HL-60 (cell line): Measurements from ENCODE around the gene ZNF358.

ENCODE experiments used
- DNase-seq, 2 experiments: peaks; one replicate each; pipeline ENCODE4 v3.0.0-alpha.2; 2010 to 2020; ENCODE audit warnings: low read depth in 1 of 2, low spot score in 1 of 2
- H3K27ac ChIP-seq: fragments of 250-450 bp; sonication (Bioruptor Pico); replicated peaks from 2 replicates; pipeline ENCODE4 v1.5.1; 2020; ENCODE audit warnings: mild to moderate bottlenecking, moderate library complexity
- H3K27me3 ChIP-seq: fragments of 250-450 bp; sonication (Bioruptor Pico); 2 replicates; pipeline ENCODE4 v1.5.1; 2021; ENCODE audit warnings: mild to moderate bottlenecking, moderate library complexity; ENCODE audit not compliant: insufficient read depth, poor library complexity, severe bottlenecking
- H3K4me3 ChIP-seq: replicated peaks from 2 replicates; pipeline ENCODE4 v1.5.1; 2011; ENCODE audit warnings: mild to moderate bottlenecking, control low read depth, low read length; ENCODE audit not compliant: insufficient read depth
- CTCF ChIP-seq: IDR thresholded peaks from one replicate; pipeline ENCODE4 v1.5.1; 2011; ENCODE audit warnings: low read length, control low read depth, inconsistent platforms; ENCODE audit not compliant: insufficient read depth
- GABPA ChIP-seq: IDR thresholded peaks from 2 replicates; pipeline ENCODE4 v1.6.1; 2012; ENCODE audit warnings: low read depth
- POLR2AphosphoS5 ChIP-seq: IDR thresholded peaks from 2 replicates; pipeline ENCODE4 v1.6.1; 2012; ENCODE audit warnings: low read depth
- REST ChIP-seq: IDR thresholded peaks from 2 replicates; pipeline ENCODE4 v1.6.1; 2012; ENCODE audit warnings: low read depth; ENCODE audit not compliant: insufficient replicate concordance
- SPI1 ChIP-seq: IDR thresholded peaks from 2 replicates; pipeline ENCODE4 v1.6.1; 2012; ENCODE audit warnings: low read depth, mild to moderate bottlenecking, borderline replicate concordance

Gene ZNF358

GRCh38 chr19:7524523-7524922, 8.6 kb downstream of the ZNF358 start:
- Histone ChIP-seq H3K27ac (no peak overlapping the region), H3K4me3 (no peak overlapping the region), H3K27me3 (no peaks in the 10 kb centered on the region)
- TF ChIP-seq REST (no peak), GABPA (no peak), POLR2AphosphoS5 (no peak), CTCF (no peak), SPI1 (no peak)
- DNase-seq, result no peak

GRCh38 chr19:7524992-7525739, 9.3 kb downstream of the ZNF358 start:
- no peak overlapping the region for H3K27ac ChIP-seq
- no peaks in the 10 kb centered on the region for H3K27me3 ChIP-seq
- TF ChIP-seq GABPA (no peak), SPI1 (no peak), CTCF (no peak), POLR2AphosphoS5 (no peak), REST (no peak)
- H3K4me3 ChIP-seq, result no peak overlapping the region
- no peak for DNase-seq

- H3K4me3 ChIP-seq, result no peak overlapping the region
- no peak for DNase-seq
- H3K27ac ChIP-seq, result no peak overlapping the region
Measured at GRCh38 chr19:7526059-7526929, 10.4 kb downstream of the ZNF358 start.

More at GRCh38 chr19:7526059-7526929, 10.4 kb downstream of the ZNF358 start:
- no peak for TF ChIP-seq GABPA
- TF ChIP-seq POLR2AphosphoS5, result no peak
- TF ChIP-seq REST, result no peak
- TF ChIP-seq SPI1, result no peak
- no peak for TF ChIP-seq CTCF
- no peaks in the 10 kb centered on the region for H3K27me3 ChIP-seq
